Tibial artery (tissue), 4 donors: ENCODE results near the gene EXOC8.

Experiments used
- DNase-seq, 2 donors: peaks; one replicate each; pipeline ENCODE4 v3.0.0-alpha.2; 2019
- H3K27ac ChIP-seq, 2 donors: fragments of 200-600 bp; sonication (generic) in 1 of 2; 1 replicate in 1 of 2; 2 replicates in 1 of 2; pipeline ENCODE4 v1.5.1; 2018 to 2019; ENCODE audit warnings: mild to moderate bottlenecking in 1 of 2
- H3K27me3 ChIP-seq, 2 donors: fragments of 200-600 bp; sonication (generic) in 1 of 2; one replicate each; pipeline versions ENCODE4 v1.5.1 to v1.6.0; 2016 to 2019
- H3K36me3 ChIP-seq, 3 donors: fragments of 200-600 bp; sonication (generic) in 2 of 3; one replicate each; pipeline ENCODE4 v1.5.1; 2016 to 2019; ENCODE audit warnings: mild to moderate bottlenecking in 2 of 3
- H3K4me1 ChIP-seq, 4 donors: fragments of 200-600 bp; sonication (generic) in 2 of 4; 1 replicate in 3 of 4; 2 replicates in 1 of 4; pipeline ENCODE4 v1.5.1; 2016 to 2019
- H3K4me3 ChIP-seq, 2 donors: fragments of 200-600 bp; sonication (generic) in 1 of 2; 1 replicate in 1 of 2; 2 replicates in 1 of 2; pipeline ENCODE4 v1.5.1; 2018 to 2019; ENCODE audit warnings: mild to moderate bottlenecking in 2 of 2
- H3K9me3 ChIP-seq, 3 donors: fragments of 200-600 bp; sonication (generic) in 1 of 3; one replicate each; pipeline ENCODE4 v1.5.1; 2016 to 2019
- intact Hi-C: fragments of 100-400 bp; cut with DNase I; formaldehyde crosslinking; loops from one replicate; pipeline ENCODE4 v1.15.0; 2023; ENCODE audit warnings: low total_unique reads
- TF ChIP-seq, protein P1 (sequence below), 2 experiments: fragments of 200-600 bp in 1 of 2; fragments of 450-650 bp in 1 of 2; IDR thresholded peaks; one replicate each; pipeline ENCODE4 v1.5.1; 2017 to 2019; ENCODE audit warnings: antibody characterized with exemption in 2 of 2, mild to moderate bottlenecking in 1 of 2, moderate library complexity in 1 of 2

EXOC8 gene

DNA sequence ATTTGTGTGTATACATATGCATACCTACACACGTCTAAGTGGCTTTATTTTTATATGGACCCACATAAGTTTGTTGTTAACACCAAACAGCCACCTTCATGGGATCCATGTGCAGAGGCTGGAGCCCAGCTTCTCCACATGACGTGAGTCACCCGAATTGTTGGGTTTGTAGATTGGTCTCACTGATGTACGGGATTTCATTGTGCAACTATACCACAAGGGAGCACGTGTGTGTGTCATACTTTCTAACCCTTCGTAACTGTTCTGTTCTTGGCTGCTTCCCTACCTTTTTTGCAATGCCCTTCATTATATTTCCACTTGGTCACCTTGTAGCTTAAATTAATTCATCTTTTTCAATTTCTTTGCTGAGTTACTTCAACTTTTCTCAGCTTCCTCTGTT, 21.5 kb upstream of the EXOC8 start:
- Histone ChIP-seq H3K27me3 (no peaks in the 10 kb centered on the region), H3K36me3 (peaks cover 0 to 3% (median under 1%) of the 10 kb centered on the region in 3 donors), H3K9me3 (no peaks in the 10 kb centered on the region), H3K4me1 (peaks cover 0 to 5% (median 2%) of the 10 kb centered on the region in 4 donors), H3K4me3 (no peak overlapping the region), H3K27ac (no peak overlapping the region)
- intact Hi-C loops = loop anchor here (5.0 kb wide), 1 partner anchor 243 kb away; no protein-coding TSS in a partner anchor
- TF ChIP-seq, protein P1, sequence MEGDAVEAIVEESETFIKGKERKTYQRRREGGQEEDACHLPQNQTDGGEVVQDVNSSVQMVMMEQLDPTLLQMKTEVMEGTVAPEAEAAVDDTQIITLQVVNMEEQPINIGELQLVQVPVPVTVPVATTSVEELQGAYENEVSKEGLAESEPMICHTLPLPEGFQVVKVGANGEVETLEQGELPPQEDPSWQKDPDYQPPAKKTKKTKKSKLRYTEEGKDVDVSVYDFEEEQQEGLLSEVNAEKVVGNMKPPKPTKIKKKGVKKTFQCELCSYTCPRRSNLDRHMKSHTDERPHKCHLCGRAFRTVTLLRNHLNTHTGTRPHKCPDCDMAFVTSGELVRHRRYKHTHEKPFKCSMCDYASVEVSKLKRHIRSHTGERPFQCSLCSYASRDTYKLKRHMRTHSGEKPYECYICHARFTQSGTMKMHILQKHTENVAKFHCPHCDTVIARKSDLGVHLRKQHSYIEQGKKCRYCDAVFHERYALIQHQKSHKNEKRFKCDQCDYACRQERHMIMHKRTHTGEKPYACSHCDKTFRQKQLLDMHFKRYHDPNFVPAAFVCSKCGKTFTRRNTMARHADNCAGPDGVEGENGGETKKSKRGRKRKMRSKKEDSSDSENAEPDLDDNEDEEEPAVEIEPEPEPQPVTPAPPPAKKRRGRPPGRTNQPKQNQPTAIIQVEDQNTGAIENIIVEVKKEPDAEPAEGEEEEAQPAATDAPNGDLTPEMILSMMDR (IDR thresholded peaks at IDR 0.05) = no peak
- DNase-seq = peak in 1 of 2 donors; percentile 64

DNA sequence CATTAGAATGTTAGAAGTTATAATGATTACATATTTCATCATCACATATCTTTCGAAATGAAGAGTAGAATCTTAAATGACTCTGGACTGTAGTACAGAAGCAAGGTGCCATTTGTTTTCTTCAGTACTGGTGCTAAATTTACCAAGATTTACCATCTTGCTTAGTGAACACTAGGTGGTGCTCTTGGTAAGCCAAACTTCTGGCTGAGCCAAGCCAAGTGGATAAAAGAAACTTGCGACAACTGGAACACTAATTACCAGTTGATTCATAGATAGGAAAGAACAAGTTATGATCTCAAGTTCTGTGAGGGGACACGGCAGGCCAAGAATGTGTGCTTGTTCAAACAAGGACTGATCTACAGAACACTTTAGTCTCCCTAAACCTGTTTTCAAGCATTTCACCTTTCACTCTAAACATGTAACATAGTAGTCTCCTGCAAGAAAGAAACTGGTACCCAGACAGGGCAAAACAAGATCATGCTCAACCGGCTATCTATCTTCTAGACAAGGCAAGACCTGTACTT, 20.2 kb upstream of the EXOC8 start:
- H3K4me3 ChIP-seq = no peak overlapping the region
- TF ChIP-seq, protein P1 (IDR thresholded peaks at IDR 0.05) = peak; percentile 63 to 88
- no peaks in the 10 kb centered on the region for H3K27me3 ChIP-seq
- H3K4me1 ChIP-seq = peaks cover 0 to 5% (median 2%) of the 10 kb centered on the region in 4 donors
- no peaks in the 10 kb centered on the region for H3K9me3 ChIP-seq
- peaks cover 5 to 7% (median 5%) of the 10 kb centered on the region in 3 donors for H3K36me3 ChIP-seq
- intact Hi-C loops = loop anchor here (5.0 kb wide), 1 partner anchor 244 kb away; no protein-coding TSS in a partner anchor
- DNase-seq = peak in 1 of 2 donors; percentile 37
- H3K27ac ChIP-seq = no peak overlapping the region

DNA sequence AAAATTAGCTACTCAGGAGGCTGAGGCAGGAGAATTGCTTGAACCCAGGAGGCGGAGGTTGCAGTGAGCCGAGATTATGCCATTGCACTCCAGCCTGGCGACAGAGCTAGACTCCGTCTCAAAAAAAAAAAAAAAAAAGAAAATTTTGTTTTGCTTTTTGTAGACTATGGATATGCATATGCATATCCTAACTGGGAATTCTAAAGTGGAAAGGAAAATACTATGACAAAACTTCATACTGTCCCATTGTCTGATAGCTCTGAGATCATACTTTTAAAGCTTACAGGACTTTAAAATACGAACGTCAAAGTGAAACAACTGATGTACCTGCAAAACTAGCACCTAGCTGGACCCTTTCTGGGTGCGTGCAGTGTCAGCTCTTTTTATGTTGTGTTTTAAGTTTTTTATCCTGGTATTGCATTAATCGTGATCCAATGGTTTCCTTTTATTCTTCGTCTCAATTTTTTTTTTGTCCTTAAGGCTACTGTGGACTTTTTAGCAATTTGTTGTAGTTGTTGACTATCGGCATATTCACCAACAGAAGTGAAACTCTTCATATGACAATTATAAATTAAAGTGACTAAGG, 19.6 kb upstream of the EXOC8 start:
- H3K27me3 ChIP-seq = no peaks in the 10 kb centered on the region
- intact Hi-C loops = loop anchor here (5.0 kb wide), 1 partner anchor 245 kb away; no protein-coding TSS in a partner anchor
- TF ChIP-seq, protein P1 (IDR thresholded peaks at IDR 0.05) = no peak
- no peak overlapping the region for H3K27ac ChIP-seq
- H3K36me3 ChIP-seq = peaks cover 9 to 14% (median 11%) of the 10 kb centered on the region in 3 donors
- no peak for DNase-seq
- H3K9me3 ChIP-seq = no peaks in the 10 kb centered on the region
- H3K4me3 ChIP-seq = no peak overlapping the region
- H3K4me1 ChIP-seq = peaks cover 0 to 5% (median 2%) of the 10 kb centered on the region in 4 donors

DNA sequence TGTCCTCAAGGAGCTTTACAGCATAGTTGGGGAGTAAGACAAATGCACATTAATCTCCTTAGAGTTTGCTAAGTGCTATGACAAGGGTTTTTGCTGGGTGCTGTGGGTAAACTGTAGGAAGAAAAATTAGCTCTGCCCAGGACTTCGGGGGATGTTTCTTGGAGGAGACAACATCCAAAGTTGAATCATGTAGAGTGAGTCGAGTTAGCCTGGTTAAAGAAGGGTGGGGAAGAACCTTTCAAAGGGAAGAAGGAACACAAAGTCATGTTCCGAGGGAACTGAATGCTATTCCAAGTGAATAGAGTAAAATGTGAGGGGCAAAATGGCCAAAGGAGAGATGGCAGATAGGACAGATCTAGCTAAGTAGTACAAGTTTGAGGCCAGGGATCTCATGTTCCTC, 17.5 kb upstream of the EXOC8 start:
- Histone ChIP-seq H3K9me3 (no peaks in the 10 kb centered on the region), H3K4me3 (no peak overlapping the region), H3K36me3 (peaks cover 19 to 26% (median 21%) of the 10 kb centered on the region in 3 donors), H3K27ac (no peak overlapping the region), H3K27me3 (no peaks in the 10 kb centered on the region), H3K4me1 (peaks cover 0 to 5% (median 2%) of the 10 kb centered on the region in 4 donors)
- DNase-seq = no peak
- intact Hi-C loops = loop anchor here (5.0 kb wide), 1 partner anchor 247 kb away; no protein-coding TSS in a partner anchor
- TF ChIP-seq, protein P1 (IDR thresholded peaks at IDR 0.05) = no peak

DNA sequence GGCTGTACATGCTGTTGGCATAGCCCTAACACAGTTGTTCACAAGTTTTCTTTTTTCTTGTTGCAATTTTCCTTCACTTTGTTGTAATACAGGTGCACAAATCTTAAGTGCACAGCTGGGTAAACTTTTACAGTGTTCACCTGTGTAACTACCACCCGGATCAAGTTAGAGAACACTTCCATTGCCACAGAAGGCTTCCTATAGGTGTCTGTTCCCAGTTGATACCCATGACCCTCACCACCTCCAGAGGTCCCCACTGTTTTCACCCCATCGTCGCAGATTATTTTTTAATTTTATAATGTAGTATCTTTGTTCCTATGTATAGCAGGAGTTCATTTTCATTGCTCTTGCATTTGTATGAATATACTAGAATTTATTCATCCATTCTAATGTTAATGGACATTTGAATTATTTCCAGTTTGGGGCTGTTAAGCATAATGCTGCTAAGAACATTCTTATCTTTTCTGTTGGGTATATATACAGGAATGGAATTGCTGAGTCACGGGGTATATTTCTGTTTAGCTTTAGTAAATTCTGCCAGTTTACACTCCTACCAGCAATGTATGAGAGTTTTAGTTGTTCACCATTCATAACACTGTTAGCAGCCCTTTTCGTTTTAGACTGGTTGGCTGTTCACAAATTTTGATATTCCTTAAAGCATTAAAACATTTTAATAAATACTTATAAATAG, 16.8 kb upstream of the EXOC8 start:
- no peak overlapping the region for H3K27ac ChIP-seq
- no peaks in the 10 kb centered on the region for H3K9me3 ChIP-seq
- H3K4me1 ChIP-seq = peaks cover 0 to 5% (median 2%) of the 10 kb centered on the region in 4 donors
- H3K4me3 ChIP-seq = no peak overlapping the region
- DNase-seq = no peak
- H3K27me3 ChIP-seq = no peaks in the 10 kb centered on the region
- H3K36me3 ChIP-seq = peaks cover 19 to 33% (median 21%) of the 10 kb centered on the region in 3 donors
- intact Hi-C loops = loop anchor here (5.0 kb wide), 1 partner anchor 248 kb away; no protein-coding TSS in a partner anchor
- TF ChIP-seq, protein P1 (IDR thresholded peaks at IDR 0.05) = no peak
